Stimulated activated CD8-positive, alpha-beta memory T cell treated with anti-CD3 and anti-CD28 coated beads, Interleukin-12 subunit alpha, Interleukin-12 subunit beta, amount 100 ng/mL, for 24 hours (primary cell): ENCODE data around the gene ZNF761.
"Not testable (repeated sequence)": the region's sequence is repeated elsewhere in the genome, so short reads cannot be mapped to it uniquely, and the experiment has no call there.

ENCODE experiments used
- DNase-seq: peaks from one replicate; pipeline ENCODE4 v3.0.0-alpha.2; 2020; ENCODE audit errors: extremely low read depth

ZNF761 gene

GRCh38 chr19:53431399-53432087 is at the start of gene ZNF761:
ZNF761 (plus strand) TSS chr19:53431984; CDS start chr19:53447269, 15,285 bp downstream.
- DNase-seq = peak; percentile 94

DNA sequence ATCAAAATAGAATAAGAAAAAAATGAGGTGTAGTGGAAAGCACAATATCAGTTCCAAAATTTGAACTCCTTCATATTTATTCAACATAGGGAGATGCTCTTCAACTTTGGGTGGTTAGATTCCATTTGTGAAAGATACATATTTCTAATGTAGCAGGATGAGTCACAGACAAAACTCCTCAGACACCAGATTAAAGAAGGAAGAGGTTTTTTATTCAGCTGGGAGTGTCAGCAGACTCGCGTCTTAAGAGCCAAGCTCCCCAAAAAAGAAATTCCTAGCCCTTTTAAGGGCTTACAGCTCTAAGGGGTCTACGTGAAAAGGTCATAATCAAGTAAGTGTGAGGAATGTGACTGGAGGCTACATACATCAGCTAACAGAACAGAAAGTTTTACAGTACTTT is 43.6 kb upstream of the ZNF761 start:
- DNase-seq = no peak

DNA sequence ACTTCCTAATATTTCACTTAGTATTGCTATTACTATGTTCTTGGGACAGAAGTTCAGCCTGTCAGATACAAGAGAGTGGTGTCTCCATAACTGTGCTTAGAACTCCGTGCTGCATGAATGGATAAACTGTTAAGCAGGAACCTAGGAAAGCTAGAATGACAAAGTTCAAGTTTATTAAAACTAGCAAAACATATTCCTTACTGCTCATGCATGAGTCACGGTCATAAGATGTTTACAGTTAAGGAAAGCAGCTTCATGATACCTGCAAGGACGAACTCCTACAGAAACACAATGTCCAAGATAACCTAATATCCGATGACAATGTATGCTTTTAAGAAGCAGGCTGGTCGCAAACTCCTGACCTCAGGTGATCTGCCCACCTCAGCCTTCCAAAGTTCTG is 42.9 kb upstream of the ZNF761 start:
- DNase-seq = no peak

- DNase-seq = no peak
These were observed 42.2 kb upstream of the ZNF761 start for GRCh38 chr19:53389571-53389970.

- no peak for DNase-seq
These were observed 41.8 kb upstream of the ZNF761 start for GRCh38 chr19:53389978-53390377.

GRCh38 chr19:53394522-53394973 is 37.2 kb upstream of the ZNF761 start:
- DNase-seq = no peak

- peak; percentile 95 for DNase-seq
These were observed 36.6 kb upstream of the ZNF761 start, which contains the start of gene ZNF765 for GRCh38 chr19:53394974-53395839. ZNF765 (plus strand) TSS chr19:53395149; CDS start chr19:53398016, 2,867 bp downstream.

DNA sequence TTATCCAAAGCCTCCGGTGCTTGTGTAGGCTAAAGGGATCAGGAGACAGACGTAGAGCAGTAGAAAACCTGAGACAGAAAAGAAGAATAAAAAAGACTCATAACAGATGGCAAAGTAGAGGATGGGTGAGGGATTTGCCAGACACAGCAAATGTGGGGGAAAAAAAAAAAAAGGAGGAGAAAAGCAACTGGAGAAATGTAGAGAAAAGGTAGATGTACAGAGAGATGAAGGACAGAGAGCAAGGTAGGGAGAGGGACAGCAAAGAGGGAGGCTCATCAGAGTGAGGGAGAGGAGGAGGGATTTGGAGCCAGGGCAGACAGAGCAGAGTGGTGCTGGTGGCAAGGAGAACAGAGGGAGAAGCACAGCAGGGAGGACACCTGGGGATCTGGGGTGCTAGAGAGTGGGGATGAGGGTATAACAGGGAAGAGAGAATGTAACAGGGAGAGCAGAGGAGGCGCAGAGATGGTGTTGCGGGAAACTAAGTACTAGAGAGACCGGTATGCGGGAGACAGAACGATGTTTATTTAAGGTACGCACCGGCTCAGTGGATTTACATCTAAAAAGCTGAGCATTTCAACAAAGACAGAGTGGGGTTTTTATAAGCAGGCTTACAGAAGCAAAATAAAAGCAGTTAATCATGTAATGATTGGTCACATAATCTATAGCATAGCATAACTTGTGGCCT is 35.8 kb upstream of the ZNF761 start:
- DNase-seq = not testable (repeated sequence)

GRCh38 chr19:53396525-53396868 is 35.3 kb upstream of the ZNF761 start:
- DNase-seq = no peak

DNA sequence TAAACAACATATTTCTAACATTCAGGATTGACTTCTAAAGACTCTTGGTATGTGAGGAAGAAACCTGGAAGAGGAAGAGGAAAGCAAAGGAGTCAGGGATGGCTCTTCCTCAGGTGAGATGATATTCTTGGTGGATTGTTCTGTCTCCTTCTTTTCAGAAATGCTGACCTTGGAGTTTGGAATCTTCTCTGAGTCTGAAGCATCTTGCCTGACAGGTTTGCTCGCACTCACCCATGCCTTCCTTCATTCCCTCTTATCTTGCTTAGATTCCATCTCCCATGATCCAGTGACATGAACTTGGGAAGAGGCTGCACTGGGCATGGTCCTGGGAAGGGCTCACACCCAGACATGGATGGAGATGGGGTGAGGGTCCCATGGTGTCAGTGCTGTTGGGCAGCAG is 33.9 kb upstream of the ZNF761 start:
- DNase-seq = not testable (repeated sequence)

DNA sequence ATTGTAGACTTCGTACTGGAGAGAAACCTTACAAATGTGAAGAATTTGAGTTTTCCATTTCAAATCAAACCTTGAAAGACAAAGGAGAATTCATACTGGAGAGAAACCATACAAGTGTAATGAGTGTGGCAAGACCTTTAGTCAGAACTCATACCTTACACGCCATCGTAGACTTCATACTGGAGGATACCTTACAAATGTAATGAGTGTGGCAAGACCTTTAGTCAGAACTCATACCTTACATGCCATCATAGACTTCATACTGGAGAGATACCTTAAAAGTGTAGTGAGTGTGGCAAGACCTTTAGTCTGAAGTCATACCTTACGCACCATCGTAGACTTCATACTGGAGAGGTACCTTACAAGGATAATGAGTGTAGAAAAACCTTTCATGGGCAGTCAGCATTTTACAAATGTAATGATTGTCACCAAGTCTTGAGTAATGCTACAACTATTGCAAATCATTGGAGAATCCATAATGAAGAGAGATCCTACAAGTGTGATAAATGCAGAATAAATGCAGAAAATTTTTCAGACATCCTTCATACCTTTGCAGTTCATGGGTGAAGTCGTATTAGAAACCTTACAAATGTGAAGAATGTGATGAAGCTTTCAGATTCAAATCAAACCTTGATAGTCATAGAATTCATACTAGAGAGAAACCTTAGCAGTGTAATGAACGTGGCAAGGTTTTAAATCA is 22.1 kb upstream of the ZNF761 start:
- DNase-seq = no peak

GRCh38 chr19:53420520-53421315 is 11.1 kb upstream of the ZNF761 start:
- DNase-seq = not testable (repeated sequence)

GRCh38 chr19:53422551-53422950 is 9.2 kb upstream of the ZNF761 start:
- DNase-seq = no peak

DNA sequence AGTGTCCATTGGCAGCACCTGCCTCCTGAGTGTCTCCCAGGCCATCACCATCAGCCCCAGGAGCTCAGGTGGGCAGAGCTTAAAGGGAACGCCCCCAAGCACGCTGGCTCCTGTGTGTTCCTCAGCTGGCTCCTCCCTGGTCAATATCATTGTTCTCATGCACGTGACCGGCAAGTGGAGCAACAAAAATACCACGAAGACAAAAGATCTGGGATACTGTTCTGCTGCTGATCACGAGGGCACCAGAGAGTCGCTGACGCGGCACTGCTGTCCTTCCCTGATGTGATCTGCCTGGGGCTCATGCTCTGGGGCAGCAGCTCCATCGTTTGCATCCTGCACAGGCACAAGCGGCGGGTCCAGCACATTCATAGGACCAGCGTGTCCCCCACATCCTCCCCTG is 8.7 kb upstream of the ZNF761 start:
- DNase-seq = not testable (repeated sequence)

DNA sequence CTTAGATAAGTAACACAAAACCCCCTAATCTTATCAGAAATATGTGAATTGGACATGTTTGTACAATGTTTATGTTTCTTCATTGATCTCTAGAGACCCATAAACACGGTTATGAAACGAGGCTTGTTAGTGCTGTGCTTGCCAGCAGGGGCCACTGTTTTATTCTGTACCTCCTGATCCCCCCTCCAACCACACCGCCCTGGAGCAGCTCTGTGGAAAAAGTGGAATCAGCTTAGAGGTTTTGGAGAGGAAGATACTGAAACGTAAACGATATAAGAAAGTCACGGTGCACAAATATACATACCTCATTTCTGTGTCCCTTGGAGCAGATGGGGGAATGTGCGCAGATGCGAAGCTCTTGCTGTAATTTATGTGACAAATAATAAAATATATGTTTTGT is 8.1 kb upstream of the ZNF761 start:
- not testable (repeated sequence) for DNase-seq

GRCh38 chr19:53424968-53425597 is 6.7 kb upstream of the ZNF761 start:
- no peak for DNase-seq

DNA sequence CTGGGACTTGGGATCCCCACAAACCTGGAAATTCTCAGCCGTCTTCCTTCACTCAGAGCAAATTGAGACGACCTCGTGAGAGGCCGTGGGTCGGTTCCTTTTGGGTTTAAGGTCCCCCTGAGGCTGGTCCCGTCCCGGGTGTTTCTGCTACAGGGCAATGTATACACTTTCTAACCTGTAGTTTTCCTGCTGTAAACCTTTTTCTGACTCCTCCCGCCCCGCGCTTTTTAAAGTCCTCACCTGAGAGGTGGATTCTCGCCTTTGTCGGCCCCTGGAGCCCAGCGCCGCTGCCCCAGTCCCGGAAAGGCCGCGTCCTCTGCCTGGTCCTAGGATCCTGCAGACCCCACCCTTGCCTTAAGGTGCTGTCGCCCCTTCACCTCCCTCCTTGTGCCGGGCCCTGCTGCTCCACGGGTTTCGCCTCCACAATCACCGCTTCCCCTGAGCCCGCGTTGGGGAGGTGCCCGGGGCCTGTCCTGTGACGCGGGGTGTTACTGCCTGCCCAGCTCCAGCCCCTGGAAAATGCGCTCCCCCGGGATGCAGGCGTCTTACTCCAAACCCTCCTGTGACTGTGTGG is 391 bp downstream of the ZNF761 start:
- no peak for DNase-seq

- DNase-seq = not testable (repeated sequence)
These were observed 12.0 kb downstream of the ZNF761 start for GRCh38 chr19:53443809-53444208.

- not testable (repeated sequence) for DNase-seq
These were observed 15.4 kb downstream of the ZNF761 start for GRCh38 chr19:53447196-53447595.

DNA sequence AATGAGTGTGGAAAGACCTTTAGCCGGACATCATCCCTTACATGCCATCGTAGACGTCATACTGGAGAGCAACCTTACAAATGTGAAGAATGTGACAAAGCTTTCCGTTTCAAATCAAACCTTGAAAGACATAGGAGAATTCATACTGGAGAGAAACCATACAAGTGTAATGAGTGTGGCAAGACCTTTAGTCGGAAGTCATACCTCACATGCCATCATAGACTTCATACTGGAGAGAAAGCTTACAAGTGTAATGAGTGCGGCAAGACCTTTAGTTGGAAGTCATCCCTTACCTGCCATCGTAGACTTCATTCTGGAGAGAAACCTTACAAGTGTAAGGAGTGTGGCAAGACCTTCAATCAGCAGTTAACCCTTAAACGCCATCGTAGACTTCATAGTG is 24.0 kb downstream of the ZNF761 start:
- no peak for DNase-seq
